Right ventricle myocardium superior (tissue), 1 donor: ENCODE results near the gene UTS2R. TPM values are rescaled to one million over a fixed set of nuclear protein-coding genes. Genes with fewer than 3 reads are reported as not detected.
A peak's percentile ranks its signal among the peaks of the same experiment; 100 is the strongest.

Experiments used
- ATAC-seq: fragments of 200-7000 bp; cut with Tn5 transposase; one replicate; pipeline ENCODE4 v1.9.1; 2020; ENCODE audit warnings: mild to moderate bottlenecking; ENCODE audit not compliant: poor library complexity
- DNase-seq: peaks from one replicate; pipeline ENCODE4 v3.0.0-alpha.2; 2020
- intact Hi-C: fragments of 100-400 bp; cut with DNase I; formaldehyde crosslinking; loops from one replicate; pipeline ENCODE4 v1.11.2; 2022
- total RNA-seq: library from RNA; stranded (reverse); fragmentation: NEBNext Ultra II Directional; extraction: Animal tissue kit (Norgen Biotek cat#: 25700); gene quantifications from one replicate; pipeline ENCODE4 v1.2.1, GENCODE V29; 2021
- donor health status: DM: no; HTN: yes; CAD: no; lungs with severe emphysema.

The UTS2R gene
- total RNA-seq, 1 donor from 2014 or later: 0.81 TPM

GRCh38 chr17:82392209-82392920, 20.8 kb downstream of the UTS2R start:
- intact Hi-C loops: no loop called here
- DNase-seq: no peak
- no peak for ATAC-seq

- intact Hi-C loops: no loop called here
- DNase-seq: no peak
- no peak for ATAC-seq
These were observed 21.4 kb downstream of the UTS2R start for GRCh38 chr17:82392941-82393340.

DNA sequence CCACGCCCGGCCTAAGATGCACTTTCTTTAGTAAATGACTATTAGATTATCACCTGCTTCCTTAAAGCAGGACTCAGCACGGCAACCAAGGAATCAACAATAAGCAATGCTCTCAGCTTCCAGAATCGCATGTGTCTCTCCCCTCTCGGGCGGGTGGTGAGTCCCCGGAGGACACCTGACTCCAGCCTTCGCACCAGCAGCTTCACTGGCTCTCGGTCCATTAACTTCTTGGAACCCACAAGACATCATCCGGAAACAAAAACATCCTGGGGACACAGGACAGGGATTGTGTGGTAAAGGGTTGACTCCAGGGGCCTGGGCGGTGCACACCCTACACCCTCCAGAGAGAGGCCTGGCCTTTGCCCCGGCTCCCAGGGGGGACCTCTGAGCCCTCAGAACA, 22.7 kb downstream of the UTS2R start:
- no peak for DNase-seq
- intact Hi-C loops: no loop called here
- no peak for ATAC-seq

DNA sequence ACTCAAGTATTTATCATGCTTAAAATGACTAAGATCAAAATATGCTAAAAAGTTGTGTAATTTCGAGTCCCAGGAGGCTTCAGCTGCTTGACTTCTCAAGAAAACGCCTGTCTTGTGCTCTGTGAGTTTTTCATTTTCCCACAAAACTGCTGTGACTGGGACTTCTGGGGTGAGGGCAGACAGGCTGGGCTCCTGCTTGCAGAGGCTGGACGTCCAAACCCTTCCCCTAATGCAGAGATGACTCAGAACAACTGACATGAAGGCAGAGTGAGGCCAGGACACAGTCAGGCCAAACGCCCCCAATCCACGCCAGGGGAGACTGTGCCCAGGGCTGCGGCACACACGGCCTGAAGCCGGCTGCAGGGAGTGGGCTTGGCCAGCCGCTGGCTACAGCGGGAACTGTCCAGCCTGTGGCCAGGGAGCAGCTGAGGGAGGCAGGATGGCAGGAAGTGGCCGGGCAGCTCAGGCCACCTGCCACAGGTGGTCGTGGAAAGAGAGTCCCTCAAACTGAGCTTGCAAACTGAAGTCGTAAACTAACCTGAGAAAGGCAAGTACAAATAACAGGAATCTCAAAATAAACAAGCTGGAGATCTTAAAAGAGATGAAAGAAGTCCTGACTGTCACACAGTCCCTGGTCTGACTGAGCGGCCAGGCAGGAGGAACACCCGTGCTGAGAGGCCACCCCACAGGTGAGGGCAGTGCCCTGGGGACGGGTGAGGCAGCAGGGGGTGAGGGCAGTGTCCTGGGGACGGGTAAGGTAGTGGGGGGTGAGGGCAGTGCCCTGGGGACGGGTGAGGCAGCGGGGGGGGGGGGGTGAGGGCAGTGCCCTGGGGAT, 25.3 kb downstream of the UTS2R start:
- intact Hi-C loops: no loop called here
- no peak for DNase-seq
- ATAC-seq: peak; percentile 76

- no peak for DNase-seq
- intact Hi-C loops: no loop called here
- ATAC-seq: no peak
These were observed 26.1 kb downstream of the UTS2R start for GRCh38 chr17:82397449-82398335.

GRCh38 chr17:82399041-82399441, 27.5 kb downstream of the UTS2R start:
- ATAC-seq (peak; percentile 19), DNase-seq (peak; percentile 66)
- intact Hi-C loops: no loop called here

DNA sequence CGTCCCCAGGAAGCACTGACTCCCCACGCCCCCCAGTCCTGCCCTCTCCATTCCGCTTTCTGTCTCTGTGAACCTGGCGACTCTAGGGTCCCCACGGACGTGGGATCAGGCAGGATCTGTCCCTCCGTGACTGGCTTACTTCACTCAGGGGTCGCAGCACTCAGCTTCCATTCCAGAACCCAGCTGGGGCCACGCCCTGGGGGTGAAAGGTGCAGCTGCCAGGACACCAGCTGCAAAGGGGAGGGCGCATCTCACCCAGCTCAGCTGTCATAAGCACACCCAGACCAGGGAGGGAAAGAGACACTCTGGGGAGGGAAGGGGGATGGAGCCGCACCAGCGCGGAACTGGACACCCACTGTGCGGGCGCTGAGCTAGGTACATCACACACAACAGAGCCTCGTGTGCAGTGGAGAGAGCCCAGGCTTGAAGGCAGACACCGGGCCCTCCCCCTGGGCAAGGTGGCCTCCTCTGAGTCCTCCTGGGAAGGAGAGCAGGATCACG, 28.1 kb downstream of the UTS2R start:
- ATAC-seq (no peak), DNase-seq (no peak)
- intact Hi-C loops: no loop called here

- ATAC-seq (no peak), DNase-seq (no peak)
- intact Hi-C loops: no loop called here
These were observed 28.6 kb downstream of the UTS2R start for GRCh38 chr17:82400206-82400605.

DNA sequence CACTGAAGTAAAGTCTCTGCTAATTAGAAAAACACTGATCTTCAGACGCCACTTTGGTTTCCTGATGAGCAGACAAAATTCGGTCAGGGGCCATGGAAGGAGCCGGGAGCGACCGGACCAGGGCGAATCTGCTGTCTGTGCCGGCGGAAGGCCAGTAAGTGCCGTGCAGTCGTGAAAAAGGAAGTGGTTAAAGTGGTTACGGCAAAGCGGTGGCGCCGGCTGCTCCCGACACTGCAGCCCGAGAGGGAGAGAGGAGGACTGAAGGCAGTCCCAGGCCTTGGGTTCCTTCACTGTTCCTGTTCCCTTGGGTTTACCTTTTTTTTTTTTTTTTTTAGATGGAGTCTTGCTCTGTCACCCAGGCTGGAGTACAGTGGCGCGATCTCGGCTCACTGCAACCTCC, 29.3 kb downstream of the UTS2R start:
- ATAC-seq (peak; percentile 48), DNase-seq (peak; percentile 80)
- intact Hi-C loops: no loop called here

DNA sequence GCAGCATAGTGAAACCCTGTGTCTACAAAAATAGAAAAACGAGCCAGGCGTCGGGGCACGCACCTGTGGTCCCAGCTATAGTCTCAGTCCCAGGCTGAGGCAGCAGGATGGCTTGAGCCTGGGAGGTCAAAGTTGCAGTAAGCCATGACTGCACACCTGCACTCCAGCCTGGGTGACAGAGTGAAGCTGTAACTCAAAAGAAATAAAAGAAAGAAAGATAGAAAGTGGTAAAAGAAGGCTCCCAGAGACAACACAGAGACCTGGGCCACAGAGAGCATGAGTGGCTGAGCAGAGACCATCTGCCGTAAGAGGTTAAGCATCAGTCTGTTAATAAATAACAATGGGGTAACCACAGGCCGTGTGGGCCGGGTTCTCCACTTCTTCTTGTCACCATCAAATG, 31.3 kb downstream of the UTS2R start:
- intact Hi-C loops: no loop called here
- DNase-seq (no peak), ATAC-seq (no peak)

DNA sequence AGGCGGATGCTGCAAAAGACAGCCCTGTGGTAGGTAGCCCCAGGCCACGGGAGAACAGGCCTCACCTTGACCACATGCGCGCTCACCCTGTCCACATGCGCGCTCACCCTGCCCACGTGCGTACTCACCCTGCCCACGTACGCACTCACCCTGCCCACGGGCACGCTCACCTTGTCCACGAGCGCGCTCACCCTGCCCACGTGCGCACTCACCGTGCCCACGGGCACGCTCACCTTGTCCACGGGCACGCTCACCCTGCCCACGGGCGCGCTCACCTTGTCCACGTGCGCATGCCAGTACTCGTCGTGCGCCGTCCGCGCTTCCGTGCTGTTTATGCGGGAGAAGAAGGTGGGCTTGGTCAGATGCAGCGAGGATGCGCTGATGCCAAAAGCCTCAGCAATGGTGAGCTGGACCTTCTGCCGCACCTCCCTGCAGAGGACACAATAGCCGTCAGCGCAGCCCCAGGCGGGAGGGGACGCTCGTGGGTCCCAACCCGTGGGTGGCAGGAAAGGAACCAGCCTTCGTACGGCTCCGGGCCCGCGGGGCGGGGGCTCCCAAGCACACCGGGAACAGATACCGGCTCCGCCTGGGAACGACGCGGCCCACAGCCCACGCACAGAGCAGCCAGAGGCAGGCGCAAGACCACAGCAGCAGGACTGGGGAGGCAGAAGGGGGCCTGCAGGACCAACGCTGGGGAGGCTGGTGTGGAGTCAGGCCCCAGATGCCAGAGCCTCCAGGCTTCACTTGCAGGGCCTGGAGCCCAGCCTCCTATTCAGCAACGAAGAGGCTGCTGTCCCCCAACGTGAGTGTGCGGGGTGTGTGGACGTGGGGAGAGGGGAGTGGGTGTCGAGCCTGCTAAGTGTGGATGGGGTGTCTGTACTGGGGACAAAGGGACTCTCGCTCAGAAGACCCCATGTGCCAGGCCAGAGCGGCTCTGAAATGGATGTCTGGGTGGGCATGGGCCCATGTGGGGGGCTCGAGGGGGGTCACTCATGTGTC, 32.4 kb downstream of the UTS2R start:
- intact Hi-C loops: no loop called here
- no peak for DNase-seq
- no peak for ATAC-seq

DNA sequence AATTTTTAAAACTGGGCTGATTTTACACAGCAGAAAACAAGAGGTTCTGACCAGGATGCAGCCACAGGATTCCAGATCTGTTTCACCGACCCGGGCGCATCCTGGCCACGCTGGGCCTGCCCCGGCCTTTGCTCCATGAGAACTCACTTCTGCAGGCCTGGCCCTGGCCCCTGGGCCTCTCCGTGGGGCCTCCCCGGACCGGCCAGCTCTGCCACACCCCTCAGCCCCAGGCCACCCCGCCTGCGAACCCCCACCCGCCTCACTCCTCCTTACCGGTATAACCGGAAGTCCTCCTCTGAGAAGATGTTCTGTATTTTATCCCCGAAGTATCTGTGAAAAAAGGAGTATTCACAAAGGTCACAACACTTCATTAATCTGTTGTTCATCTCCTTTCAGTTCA, 33.5 kb downstream of the UTS2R start:
- ATAC-seq (no peak), DNase-seq (no peak)
- intact Hi-C loops: no loop called here

GRCh38 chr17:82406131-82406671, 34.6 kb downstream of the UTS2R start:
- no peak for DNase-seq
- intact Hi-C loops: no loop called here
- ATAC-seq: no peak

GRCh38 chr17:82407255-82407654, 35.7 kb downstream of the UTS2R start:
- intact Hi-C loops: no loop called here
- peak; percentile 65 for DNase-seq
- peak; percentile 92 for ATAC-seq

- no peak for DNase-seq
These were observed 36.8 kb downstream of the UTS2R start for GRCh38 chr17:82408288-82408937.

DNA sequence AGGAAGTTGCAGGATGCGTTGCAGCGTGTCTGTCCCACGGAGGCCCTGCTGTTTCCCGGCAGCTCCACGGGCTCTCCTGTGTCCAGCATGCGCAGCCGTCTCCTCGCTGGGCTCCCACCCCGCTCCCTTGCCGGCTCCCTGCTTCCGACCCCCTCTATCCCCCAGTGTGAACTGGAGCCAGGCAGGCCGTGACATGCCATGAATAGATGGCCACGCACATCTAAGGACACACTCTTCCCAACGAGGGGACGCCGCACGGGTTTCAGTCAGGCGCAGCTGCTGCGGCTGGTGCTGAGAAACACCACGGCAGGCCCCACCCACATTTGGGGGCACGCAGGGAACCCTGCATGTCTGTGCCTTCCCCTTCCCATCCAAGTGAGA, 37.4 kb downstream of the UTS2R start:
- DNase-seq (no peak), ATAC-seq (no peak)
- intact Hi-C loops: no loop called here

More at GRCh38 chr17:82408288-82408937, 36.8 kb downstream of the UTS2R start:
- ATAC-seq: no peak
- intact Hi-C loops: no loop called here

DNA sequence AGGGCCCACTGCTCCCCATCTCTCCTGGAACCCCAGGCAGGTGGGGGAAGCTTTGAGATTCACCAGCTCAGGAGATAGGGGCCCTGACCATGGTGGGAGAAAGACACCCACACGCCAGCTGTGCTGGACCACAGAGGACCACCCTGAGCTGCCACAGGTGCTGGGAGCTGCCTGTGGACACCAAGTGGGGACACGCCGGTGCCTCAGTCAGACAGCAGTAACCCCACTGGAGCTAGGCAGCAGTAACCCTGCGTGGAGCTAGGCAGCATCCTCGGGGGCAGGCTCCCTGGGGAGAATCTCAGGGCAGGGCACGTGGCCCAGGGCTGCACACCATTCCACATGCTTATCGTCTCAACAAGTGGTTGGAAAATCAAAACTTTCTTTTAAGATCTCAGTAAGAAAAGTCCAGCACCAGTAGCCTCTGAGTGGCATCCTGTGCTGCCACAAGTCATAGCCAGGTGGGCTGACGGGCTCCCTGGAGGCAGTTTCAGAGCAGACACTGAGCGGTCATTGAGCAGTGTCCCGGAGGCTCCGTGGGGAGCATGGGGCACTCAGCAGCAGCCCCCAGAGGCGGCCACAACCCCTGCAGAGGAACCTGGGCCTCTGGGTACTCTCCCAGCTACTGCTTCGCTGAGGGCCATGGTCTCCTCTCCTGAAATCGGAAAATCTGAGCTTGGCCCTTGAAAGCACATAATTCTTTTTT, 38.6 kb downstream of the UTS2R start:
- ATAC-seq: no peak
- no peak for DNase-seq
- intact Hi-C loops: no loop called here
